H9 (cell line): ENCODE data around the gene BCAS1. TPM values are rescaled to one million over a fixed set of nuclear protein-coding genes. Genes with fewer than 3 reads are reported as not detected.
A peak's percentile ranks its signal among the peaks of the same experiment; 100 is the strongest.

ENCODE experiments used
- DNase-seq: peaks from one replicate; pipeline ENCODE4 v3.0.0-alpha.2; 2017
- H2AFZ ChIP-seq: one replicate; pipeline ENCODE4 v1.6.1; 2013; ENCODE audit warnings: mild to moderate bottlenecking, low read length, control low read depth, moderate library complexity
- H2AK5ac ChIP-seq: 2 replicates; pipeline ENCODE4 v1.6.1; 2013; ENCODE audit warnings: low read length, control low read depth, mixed read lengths; ENCODE audit not compliant: insufficient read length
- H2BK120ac ChIP-seq: one replicate; pipeline ENCODE4 v1.6.1; 2013; ENCODE audit warnings: low read depth, mild to moderate bottlenecking, low read length, control low read depth, inconsistent platforms; ENCODE audit not compliant: poor library complexity, severe bottlenecking
- H2BK12ac ChIP-seq: 2 replicates; pipeline ENCODE4 v1.6.1; 2013; ENCODE audit warnings: low read length, control low read depth, mixed read lengths, low read depth; ENCODE audit not compliant: insufficient read length
- H2BK15ac ChIP-seq: 2 replicates; pipeline ENCODE4 v1.6.1; 2013; ENCODE audit warnings: low read depth, low read length, control low read depth
- H2BK20ac ChIP-seq: one replicate; pipeline ENCODE4 v1.6.1; 2013; ENCODE audit warnings: low read depth, mild to moderate bottlenecking, low read length, control low read depth, inconsistent platforms; ENCODE audit not compliant: poor library complexity, severe bottlenecking
- H2BK5ac ChIP-seq: 2 replicates; pipeline ENCODE4 v1.6.1; 2013; ENCODE audit warnings: low read length, control low read depth, mixed read lengths; ENCODE audit not compliant: insufficient read length
- H3K14ac ChIP-seq: 2 replicates; pipeline ENCODE4 v1.6.1; 2013; ENCODE audit warnings: low read length, control low read depth; ENCODE audit not compliant: insufficient read depth
- H3K18ac ChIP-seq: 2 replicates; pipeline ENCODE4 v1.6.1; 2013; ENCODE audit warnings: low read depth, mild to moderate bottlenecking, mixed read lengths, low read length, control low read depth; ENCODE audit not compliant: insufficient read length
- H3K23ac ChIP-seq: 2 replicates; pipeline ENCODE4 v1.6.1; 2013; ENCODE audit warnings: low read length, control low read depth, mixed read lengths, low read depth; ENCODE audit not compliant: insufficient read length
- H3K23me2 ChIP-seq: 2 replicates; pipeline ENCODE4 v1.6.1; 2013; ENCODE audit warnings: low read depth, mild to moderate bottlenecking, mixed read lengths, low read length, control low read depth; ENCODE audit not compliant: insufficient read length, poor library complexity, severe bottlenecking
- H3K27ac ChIP-seq: 2 replicates; pipeline ENCODE4 v1.5.1; 2013; ENCODE audit warnings: low read length, control low read depth, mixed read lengths, low read depth; ENCODE audit not compliant: insufficient read length
- H3K27me3 ChIP-seq: 2 replicates; pipeline ENCODE4 v1.6.1; 2013; ENCODE audit warnings: low read length, control low read depth, inconsistent platforms; ENCODE audit not compliant: insufficient read depth
- H3K4ac ChIP-seq: 2 replicates; pipeline ENCODE4 v1.6.1; 2013; ENCODE audit warnings: low read depth, mild to moderate bottlenecking, control low read depth, inconsistent platforms, low read length, moderate library complexity
- H3K4me1 ChIP-seq: 2 replicates; pipeline ENCODE4 v1.6.1; 2013; ENCODE audit warnings: low read length, control low read depth, inconsistent platforms; ENCODE audit not compliant: insufficient read depth
- H3K4me2 ChIP-seq: 2 replicates; pipeline ENCODE4 v1.6.1; 2013; ENCODE audit warnings: low read length, control low read depth, mixed read lengths; ENCODE audit not compliant: insufficient read length, insufficient read depth
- H3K56ac ChIP-seq: 2 replicates; pipeline ENCODE4 v1.6.1; 2013; ENCODE audit warnings: low read depth, mild to moderate bottlenecking, mixed read lengths, low read length, control low read depth; ENCODE audit not compliant: insufficient read length
- H3K79me1 ChIP-seq: 2 replicates; pipeline ENCODE4 v1.6.1; 2013; ENCODE audit warnings: low read depth, mild to moderate bottlenecking, moderate library complexity, low read length, control low read depth, inconsistent platforms; ENCODE audit not compliant: insufficient read depth, poor library complexity, severe bottlenecking
- H3K79me2 ChIP-seq: 2 replicates; pipeline ENCODE4 v1.6.1; 2013; ENCODE audit warnings: low read length, control low read depth, inconsistent platforms; ENCODE audit not compliant: insufficient read depth
- H3K9ac ChIP-seq: 2 replicates; pipeline ENCODE4 v1.6.1; 2013; ENCODE audit warnings: low read length, control low read depth, mixed read lengths; ENCODE audit not compliant: insufficient read length; ENCODE audit errors: extremely low read depth
- H3K9me3 ChIP-seq: one replicate; pipeline ENCODE4 v1.6.1; 2013; ENCODE audit warnings: low read depth, low read length, inconsistent platforms; ENCODE audit not compliant: control insufficient read depth
- H3T11ph ChIP-seq: one replicate; pipeline ENCODE4 v1.6.1; 2013; ENCODE audit warnings: mild to moderate bottlenecking, low read length, control low read depth, inconsistent platforms
- H4K20me1 ChIP-seq: one replicate; pipeline ENCODE4 v1.6.1; 2013; ENCODE audit not compliant: control insufficient read depth, insufficient read length, insufficient read depth
- H4K5ac ChIP-seq: 2 replicates; pipeline ENCODE4 v1.6.1; 2013; ENCODE audit warnings: low read depth, mild to moderate bottlenecking, mixed read lengths, low read length, control low read depth; ENCODE audit not compliant: insufficient read length
- H4K8ac ChIP-seq: replicated peaks from 2 replicates; pipeline ENCODE4 v1.6.1; 2013; ENCODE audit warnings: low read length, control low read depth, mixed read lengths, low read depth; ENCODE audit not compliant: insufficient read length
- H4K91ac ChIP-seq: 2 replicates; pipeline ENCODE4 v1.6.1; 2013; ENCODE audit warnings: low read depth, mild to moderate bottlenecking, moderate library complexity, mixed read lengths, low read length, control low read depth; ENCODE audit not compliant: insufficient read length
- H3K27ac Mint-ChIP-seq, 3 experiments: 2 replicates in 2 of 3; 3 replicates in 1 of 3; pipeline ENCODE4 v1.8.0; 2020 to 2021; ENCODE audit warnings: mixed read lengths in 3 of 3, mild to moderate bottlenecking in 1 of 3, moderate library complexity in 1 of 3
- H3K27me3 Mint-ChIP-seq: 2 replicates; pipeline ENCODE4 v1.8.0; 2021; ENCODE audit warnings: low read depth, mild to moderate bottlenecking, moderate library complexity, mixed read lengths
- H3K36me3 Mint-ChIP-seq, 3 experiments: 2 replicates in 2 of 3; 3 replicates in 1 of 3; pipeline ENCODE4 v1.8.0; 2020 to 2021; ENCODE audit warnings: low read depth in 3 of 3, mixed read lengths in 3 of 3; ENCODE audit not compliant: insufficient read depth in 1 of 3
- H3K4me1 Mint-ChIP-seq, 2 experiments: 2 replicates each; pipeline ENCODE4 v1.8.0; 2020; ENCODE audit warnings: mixed read lengths in 2 of 2
- H3K4me3 Mint-ChIP-seq, 2 experiments: 2 replicates in 1 of 2; 3 replicates in 1 of 2; pipeline ENCODE4 v1.8.0; 2020 to 2021; ENCODE audit warnings: mild to moderate bottlenecking in 2 of 2, mixed read lengths in 2 of 2, moderate library complexity in 1 of 2
- H3K9me3 Mint-ChIP-seq, 2 experiments: 2 replicates in 1 of 2; 3 replicates in 1 of 2; pipeline ENCODE4 v1.8.0; 2020; ENCODE audit warnings: mild to moderate bottlenecking in 2 of 2, mixed read lengths in 2 of 2, moderate library complexity in 1 of 2
- WGBS: extraction: QIAGEN DNeasy Blood & Tissue Kit; methylation state at CpG from one replicate; pipeline ENCODE4 v1.1.7; 2013; ENCODE audit warnings: missing lambda C conversion rate, low lambda C conversion rate, mixed read lengths; ENCODE audit not compliant: insufficient read length; ENCODE audit errors: extremely low coverage; 5-methylcytosine and 5-hydroxymethylcytosine counted together
- total RNA-seq: library from RNA; stranded (reverse); gene quantifications from 2 replicates; pipeline ENCODE4 v1.2.1, GENCODE V29; 2021
- TF ChIP-seq, protein P1 (sequence below): fragments of 200-600 bp; sonication (generic); conservative IDR thresholded peaks from 3 replicates; pipeline ENCODE4 v1.8.0; 2021; ENCODE audit warnings: antibody characterized with exemption, mild to moderate bottlenecking

BCAS1 gene
- total RNA-seq, 1 experiment from 2014 or later = 0.15 TPM

DNA sequence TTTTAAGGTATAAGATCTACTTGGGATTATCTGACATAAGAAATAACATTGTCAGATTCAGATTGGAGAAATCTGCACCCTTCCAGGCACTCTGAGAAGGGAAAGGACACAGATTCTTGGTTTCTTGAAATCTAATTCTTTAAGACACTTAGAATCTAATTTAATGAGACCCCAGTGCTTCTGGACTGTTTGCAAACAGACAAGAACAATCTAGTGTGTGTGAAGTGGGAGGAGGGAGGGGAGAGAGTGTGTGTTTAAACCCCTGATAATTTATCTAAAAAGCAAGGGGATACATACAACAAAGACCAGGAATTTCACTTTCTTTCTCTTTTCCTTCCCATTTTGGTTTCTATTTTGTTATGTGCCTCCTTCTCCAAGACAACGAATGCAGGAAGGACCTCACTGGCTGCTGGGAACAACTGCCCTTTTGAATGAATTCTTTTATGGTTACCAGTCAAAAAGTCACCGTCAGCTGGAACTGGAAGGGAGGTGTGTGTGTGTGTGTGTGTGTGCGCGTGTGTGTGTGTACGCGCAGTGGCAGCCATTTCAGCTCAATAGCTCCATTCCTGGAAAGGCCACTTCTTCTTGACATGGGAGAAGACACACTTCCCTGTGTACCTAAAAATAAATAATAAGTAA is 129.4 kb downstream of the BCAS1 start:
- H2AFZ ChIP-seq = no peak overlapping the region
- H3K27ac Mint-ChIP-seq = peak overlapping the region; percentile 86 to 94 (median 92)

More for the DNA sequence above, 129.4 kb downstream of the BCAS1 start:
- Histone ChIP-seq H3K9me3 (no peaks in the 10 kb centered on the region), H3K4ac (no peak overlapping the region), H2BK12ac (no peak overlapping the region), H3K27me3 (no peaks in the 10 kb centered on the region), H3K23me2 (no peaks in the 10 kb centered on the region), H3K18ac (no peak overlapping the region), H2BK5ac (no peak overlapping the region), H4K5ac (no peak overlapping the region), H3K23ac (no peak overlapping the region), H3K79me1 (no peaks in the 10 kb centered on the region), H4K91ac (no peak overlapping the region), H3K9ac (no peak overlapping the region), H2BK15ac (no peak overlapping the region), H4K20me1 (no peaks in the 10 kb centered on the region), H3K79me2 (no peaks in the 10 kb centered on the region), H3K56ac (no peak overlapping the region), H4K8ac (no peak overlapping the region), H3K14ac (peak overlapping the region; percentile 26; the same call in 1 of the 2 replicates), H3T11ph (peak overlapping the region; percentile 54), H2BK20ac (no peak overlapping the region), H3K4me1 (peaks cover 15% of the 10 kb centered on the region; the same call in 1 of the 2 replicates), H2AK5ac (no peak overlapping the region), H3K4me2 (peak overlapping the region; percentile 47), H3K27ac (peak overlapping the region; percentile 53), H2BK120ac (no peak overlapping the region)
- no peaks in the 10 kb centered on the region for H3K27me3 Mint-ChIP-seq
- DNase-seq = no peak
- H3K36me3 Mint-ChIP-seq = no peaks in the 10 kb centered on the region
- H3K9me3 Mint-ChIP-seq = no peaks in the 10 kb centered on the region
- WGBS = no CpG with 5 or more reads among the region's 6 CpGs
- TF ChIP-seq, protein P1, sequence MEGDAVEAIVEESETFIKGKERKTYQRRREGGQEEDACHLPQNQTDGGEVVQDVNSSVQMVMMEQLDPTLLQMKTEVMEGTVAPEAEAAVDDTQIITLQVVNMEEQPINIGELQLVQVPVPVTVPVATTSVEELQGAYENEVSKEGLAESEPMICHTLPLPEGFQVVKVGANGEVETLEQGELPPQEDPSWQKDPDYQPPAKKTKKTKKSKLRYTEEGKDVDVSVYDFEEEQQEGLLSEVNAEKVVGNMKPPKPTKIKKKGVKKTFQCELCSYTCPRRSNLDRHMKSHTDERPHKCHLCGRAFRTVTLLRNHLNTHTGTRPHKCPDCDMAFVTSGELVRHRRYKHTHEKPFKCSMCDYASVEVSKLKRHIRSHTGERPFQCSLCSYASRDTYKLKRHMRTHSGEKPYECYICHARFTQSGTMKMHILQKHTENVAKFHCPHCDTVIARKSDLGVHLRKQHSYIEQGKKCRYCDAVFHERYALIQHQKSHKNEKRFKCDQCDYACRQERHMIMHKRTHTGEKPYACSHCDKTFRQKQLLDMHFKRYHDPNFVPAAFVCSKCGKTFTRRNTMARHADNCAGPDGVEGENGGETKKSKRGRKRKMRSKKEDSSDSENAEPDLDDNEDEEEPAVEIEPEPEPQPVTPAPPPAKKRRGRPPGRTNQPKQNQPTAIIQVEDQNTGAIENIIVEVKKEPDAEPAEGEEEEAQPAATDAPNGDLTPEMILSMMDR = no peak
- H3K4me1 Mint-ChIP-seq = peaks cover 48 to 51% of the 10 kb centered on the region in 2 experiments
- H3K4me3 Mint-ChIP-seq = peak overlapping the region; percentile 50 to 74; a peak in 4 of 5 replicates
